Keratinocyte (primary cell): Measurements from ENCODE around the gene ZNRF4.

Experiments
- CTCF ChIP-seq, 3 experiments: IDR thresholded peaks in 1 of 3; conservative IDR thresholded peaks in 1 of 3; optimal IDR thresholded peaks in 1 of 3; 2 replicates in 2 of 3; 3 replicates in 1 of 3; pipeline versions ENCODE3 to v1.5.1; 2011; ENCODE audit warnings: low read length in 3 of 3, mild to moderate bottlenecking in 3 of 3, moderate library complexity in 2 of 3, control low read depth in 1 of 3, inconsistent platforms in 1 of 3; ENCODE audit not compliant: insufficient read depth in 2 of 3; ENCODE audit errors: extremely low read depth in 1 of 3
- EZH2 ChIP-seq: IDR thresholded peaks from one replicate; pipeline ENCODE4 v1.6.1; 2012; ENCODE audit warnings: inconsistent platforms, mild to moderate bottlenecking, low read length, moderate library complexity

- TF ChIP-seq CTCF (optimal IDR thresholded peaks at IDR 0.05 in 1 of 3, IDR thresholded peaks at IDR 0.05 in 1 of 3, conservative IDR thresholded peaks at IDR 0.05 in 1 of 3; ENCODE audit: extremely low read depth in 1 of 3, insufficient read depth in 2 of 3, low read length in 3 of 3) (no peak), EZH2 (no peak)
Measured at GRCh38 chr19:5445071-5445470, 10.1 kb upstream of the ZNRF4 start.
